ENCODE data around the gene YPEL1.
"Not testable (repeated sequence)": the region's sequence is repeated elsewhere in the genome, so short reads cannot be mapped to it uniquely, and the experiment has no call there.

The YPEL1 gene

DNA sequence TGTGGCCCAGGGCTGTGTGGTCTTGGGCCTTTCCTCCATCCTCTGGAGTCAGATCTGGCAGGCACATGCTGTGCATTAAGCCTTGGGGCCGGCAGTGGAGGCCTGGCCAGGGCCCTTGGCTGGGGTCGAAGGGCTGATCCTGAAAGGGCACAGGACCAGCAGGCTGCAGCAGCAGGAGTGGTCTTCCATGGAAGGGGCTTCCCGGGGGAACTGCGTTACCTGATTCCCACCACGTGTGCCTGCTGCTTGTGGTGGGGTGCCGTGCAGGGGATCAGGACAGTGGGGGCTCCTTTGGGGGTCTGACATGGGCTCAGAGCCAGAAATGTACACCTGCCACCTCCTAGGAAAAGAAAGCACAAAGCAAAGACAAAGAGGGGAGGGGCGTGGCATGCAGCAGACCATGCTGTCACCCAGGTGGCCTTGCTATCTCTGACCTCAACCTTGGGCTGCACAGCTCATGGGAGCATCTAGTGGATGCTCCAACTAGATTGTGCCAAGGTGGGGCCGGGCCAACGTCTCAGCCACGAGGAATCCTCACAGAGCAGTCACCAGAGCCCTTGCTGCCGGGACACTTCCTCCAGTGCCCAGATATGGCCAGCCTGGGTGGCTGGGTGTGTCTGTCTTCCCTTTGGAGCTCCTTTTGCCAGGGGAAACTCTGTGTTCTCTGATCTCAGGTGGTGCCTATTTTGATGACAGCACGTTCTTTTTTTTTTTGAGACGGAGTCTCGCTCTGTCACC, 17.9 kb upstream of the YPEL1 start:
- DNase-seq, result no peak

- DNase-seq, result no peak
These were observed 16.7 kb upstream of the YPEL1 start for GRCh38 chr22:21752276-21752675.

GRCh38 chr22:21745948-21746347, 10.4 kb upstream of the YPEL1 start:
- DNase-seq, result no peak

- DNase-seq, result not testable (repeated sequence)
These were observed 9.3 kb upstream of the YPEL1 start for GRCh38 chr22:21744917-21745316.

DNA sequence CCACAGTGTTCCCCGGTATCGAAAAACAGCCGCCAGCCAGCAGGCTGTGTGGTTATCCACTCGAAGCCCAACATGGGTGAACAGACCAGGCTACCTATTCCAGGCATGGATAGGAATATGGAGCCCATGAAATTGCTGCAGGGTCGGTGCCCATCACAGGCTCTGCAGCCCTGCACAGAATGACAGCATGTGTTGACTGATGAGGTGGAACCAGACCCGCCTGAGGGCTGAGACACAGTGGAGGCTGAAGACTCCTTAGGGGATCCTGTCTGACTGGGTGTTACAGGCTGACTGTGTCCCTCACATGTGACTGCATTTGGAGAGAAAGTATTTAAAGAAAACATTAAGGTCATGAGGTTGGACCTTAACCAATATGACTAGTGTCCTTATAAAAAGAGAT, 6.2 kb upstream of the YPEL1 start:
- DNase-seq, result no peak

- no peak for DNase-seq
These were observed 5.5 kb upstream of the YPEL1 start for GRCh38 chr22:21741059-21741458.

GRCh38 chr22:21739828-21740377, 4.3 kb upstream of the YPEL1 start:
- DNase-seq, result no peak

DNA sequence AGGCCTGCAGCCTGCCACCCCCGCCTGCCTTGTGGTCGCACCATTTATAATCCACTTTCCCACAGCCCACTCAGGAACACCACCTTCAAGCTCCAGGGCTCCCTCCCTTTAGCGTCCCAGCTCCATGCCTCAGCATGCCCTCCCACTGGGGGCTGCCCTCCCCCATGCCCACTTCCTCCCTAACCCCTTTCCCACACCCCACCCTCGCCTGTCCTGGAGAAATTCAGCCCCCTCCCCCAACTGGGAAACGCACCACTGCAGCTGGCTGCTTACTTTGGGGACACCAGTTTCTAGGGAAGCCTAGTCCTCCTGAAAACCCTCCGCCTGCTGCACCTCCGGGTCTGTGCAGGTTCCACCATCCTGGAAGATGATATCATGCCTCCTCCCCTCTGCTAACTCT, 3.4 kb upstream of the YPEL1 start:
- DNase-seq, result no peak

DNA sequence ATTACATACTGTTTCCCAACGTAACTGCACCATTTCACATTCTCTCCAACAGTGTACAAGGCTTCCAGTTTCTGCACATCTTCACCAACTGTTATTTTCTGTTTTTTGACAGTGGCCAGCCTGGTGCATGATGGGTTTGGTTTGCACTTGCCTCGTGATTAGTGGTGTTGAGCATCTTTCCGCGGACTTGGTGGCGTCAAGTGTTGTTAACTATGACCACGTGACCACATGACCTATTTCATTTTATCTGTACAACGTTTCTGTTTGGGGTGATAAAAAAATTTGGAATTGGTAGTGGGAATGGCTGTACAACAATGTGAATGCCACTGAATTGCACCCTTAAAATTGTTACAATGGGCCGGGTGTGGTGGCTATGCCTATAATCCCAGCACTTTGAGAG, 2.5 kb upstream of the YPEL1 start:
- DNase-seq, result no peak

DNA sequence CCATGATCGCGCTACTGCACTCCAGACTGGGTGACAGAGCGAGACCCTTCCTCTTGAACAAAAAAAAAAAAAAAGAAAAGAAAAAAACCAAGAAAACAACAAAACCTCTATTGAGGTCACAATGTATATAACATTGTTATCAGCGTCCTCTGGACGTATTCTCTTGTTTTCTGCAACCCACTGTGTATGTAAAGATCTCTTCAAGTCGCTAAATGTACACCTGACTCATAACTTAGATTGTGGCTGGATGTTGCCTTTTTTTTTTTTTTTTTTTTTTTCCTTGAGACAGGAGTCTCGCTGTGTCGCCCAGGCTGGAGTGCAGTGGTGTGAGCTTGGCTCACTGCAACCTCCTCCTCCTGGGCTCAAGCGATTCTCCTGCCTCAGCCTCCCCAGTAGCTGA, 1.4 kb upstream of the YPEL1 start:
- DNase-seq, result no peak

GRCh38 chr22:21736084-21736642, 569 bp upstream of the YPEL1 start:
- no peak for DNase-seq

- no peak for DNase-seq
These were observed 924 bp downstream of the YPEL1 start for GRCh38 chr22:21734540-21735199.

- no peak for DNase-seq
These were observed 4.1 kb downstream of the YPEL1 start for GRCh38 chr22:21731503-21731902.

DNA sequence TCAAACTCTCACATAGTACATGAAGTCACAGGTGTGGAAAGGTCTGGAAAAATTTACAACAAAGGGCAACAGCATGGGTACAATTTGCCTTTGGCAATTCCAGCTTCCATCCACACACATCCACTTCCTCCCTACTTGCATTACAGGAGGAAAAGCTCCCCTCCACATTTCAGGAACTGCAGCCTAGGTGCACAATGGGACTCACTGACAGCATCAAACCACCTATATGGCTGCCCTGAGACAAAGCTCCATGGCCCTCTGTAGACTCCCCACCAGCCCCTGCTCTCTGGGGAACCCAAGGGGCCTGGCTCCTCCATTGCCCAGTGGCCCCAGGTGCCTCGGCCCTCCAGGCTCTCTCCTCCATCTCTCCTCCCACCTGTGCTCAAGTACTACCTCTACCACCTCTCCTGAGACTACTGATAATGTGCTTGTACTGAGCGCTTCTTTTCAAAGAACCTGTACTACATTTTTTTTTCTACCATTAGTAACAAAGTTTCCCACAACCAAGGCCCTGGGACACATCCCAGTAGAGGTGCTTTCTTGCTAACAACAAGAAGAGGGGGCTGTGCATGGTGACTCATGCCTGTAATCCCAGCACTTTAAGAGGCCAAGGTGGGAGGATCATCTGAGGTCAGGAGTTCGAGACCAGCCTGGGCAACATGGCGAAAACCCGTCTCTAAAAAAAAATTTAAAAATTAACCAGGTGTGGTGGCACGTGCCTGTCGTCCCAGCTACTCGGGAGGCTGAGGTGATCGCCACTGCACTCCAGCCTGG, 4.9 kb downstream of the YPEL1 start:
- DNase-seq, result no peak

DNA sequence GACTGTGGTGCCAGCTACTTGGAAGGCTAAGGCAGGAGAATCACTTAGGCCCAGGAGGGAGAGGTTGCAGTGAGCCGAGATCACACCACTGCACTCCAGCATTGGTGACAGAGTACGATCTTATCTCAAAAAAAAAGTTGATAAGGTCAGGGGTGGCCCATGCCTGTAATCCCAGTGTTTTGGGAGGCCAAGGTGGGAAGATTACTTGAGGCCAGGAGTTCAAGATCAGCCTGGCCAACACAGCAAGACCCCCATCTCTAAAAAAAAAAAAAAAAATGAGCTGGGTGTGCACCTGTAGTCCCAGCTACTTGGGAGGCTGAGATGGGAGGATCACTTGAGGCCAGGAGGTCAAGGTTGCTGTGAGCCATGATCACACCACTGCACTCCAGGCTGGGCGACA, 6.4 kb downstream of the YPEL1 start:
- not testable (repeated sequence) for DNase-seq

GRCh38 chr22:21728270-21728669, 7.3 kb downstream of the YPEL1 start:
- DNase-seq, result no peak

- DNase-seq, result no peak
These were observed 7.8 kb downstream of the YPEL1 start for GRCh38 chr22:21727768-21728167.

- no peak for DNase-seq
These were observed 8.4 kb downstream of the YPEL1 start for GRCh38 chr22:21727159-21727558.

DNA sequence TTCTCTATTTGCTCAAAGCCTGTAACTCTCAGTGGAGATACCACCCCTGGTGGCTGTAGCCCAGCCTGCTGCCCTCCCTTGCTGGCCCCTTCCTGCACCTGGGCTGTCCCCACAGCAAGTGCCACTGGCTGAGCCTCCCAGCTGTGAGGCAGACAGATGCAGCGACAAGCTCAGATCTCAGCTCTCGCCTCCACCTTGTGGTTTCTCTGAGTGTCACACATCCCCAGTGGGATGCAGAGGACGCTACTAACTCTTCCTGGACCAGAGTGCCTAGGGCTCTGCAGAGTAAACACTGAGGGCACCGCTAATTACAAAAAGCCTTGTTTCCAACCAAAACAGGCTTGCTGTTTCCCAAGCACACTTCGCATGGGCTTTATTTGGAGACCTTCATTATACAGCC, 8.9 kb downstream of the YPEL1 start:
- DNase-seq, result no peak

DNA sequence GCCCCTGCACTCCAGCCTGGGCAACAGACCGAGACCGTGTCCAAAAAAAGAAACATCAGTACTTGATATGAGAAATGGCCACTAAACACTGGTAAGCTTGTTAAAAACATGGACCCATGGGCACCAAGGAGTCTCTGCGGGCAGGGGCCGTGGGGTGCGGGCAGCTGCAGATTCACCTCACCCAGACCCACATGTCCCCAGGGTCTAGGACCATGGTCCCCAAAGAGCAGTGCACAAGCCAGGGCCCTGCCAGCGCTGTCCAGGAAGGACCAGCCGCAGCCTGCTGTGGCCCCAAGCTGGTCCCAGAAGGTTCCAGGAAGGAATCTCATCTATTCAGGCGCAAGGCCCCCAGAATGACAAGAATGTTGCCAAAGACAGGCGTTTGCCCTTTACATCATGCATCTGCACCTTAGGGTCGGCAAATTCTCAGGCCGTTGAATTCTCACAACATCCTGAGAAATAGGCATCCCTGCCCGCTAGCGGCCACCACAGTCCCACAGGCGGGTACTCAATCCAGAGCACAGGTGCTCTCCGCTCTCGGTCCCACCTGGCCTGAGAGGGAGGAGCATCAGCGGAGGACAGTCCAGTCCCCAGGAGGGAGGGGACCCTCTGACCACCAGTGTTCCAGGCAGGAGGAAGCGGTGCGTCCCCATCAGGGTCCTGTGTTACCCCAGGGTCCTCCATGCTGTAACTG, 9.5 kb downstream of the YPEL1 start:
- no peak for DNase-seq

- not testable (repeated sequence) for DNase-seq
These were observed 11.1 kb downstream of the YPEL1 start for GRCh38 chr22:21724496-21724895.

DNA sequence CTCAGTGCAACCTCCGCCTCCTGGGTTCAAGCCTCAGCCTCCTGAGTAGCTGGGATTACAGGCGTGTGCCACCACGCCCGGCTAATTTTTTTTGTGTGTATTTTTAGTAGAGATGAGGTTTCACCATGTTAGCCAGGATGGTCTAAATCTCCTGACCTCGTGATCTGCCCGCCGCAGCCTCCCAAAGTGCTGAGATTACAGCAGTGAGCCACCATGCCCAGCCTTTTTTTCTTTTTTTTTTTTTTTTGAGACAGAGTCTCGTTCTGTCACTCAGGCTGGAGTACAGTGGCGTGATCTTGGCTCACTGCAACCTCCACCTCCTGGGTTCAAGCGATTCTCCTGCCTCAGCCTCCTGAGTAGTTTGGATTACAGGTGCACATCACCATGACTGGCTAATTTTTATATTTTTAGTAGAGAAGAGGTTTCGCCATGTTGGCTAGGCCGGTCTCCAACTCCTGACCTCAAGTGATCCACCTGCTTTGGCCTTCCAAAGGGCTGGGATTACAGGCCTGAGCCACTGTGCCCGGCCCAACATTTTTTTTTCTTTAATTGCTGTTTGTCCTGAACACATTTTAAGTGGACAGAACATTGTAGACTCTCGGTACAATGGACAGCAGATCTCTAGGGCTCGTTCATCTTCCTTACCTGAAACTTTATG, 14.3 kb downstream of the YPEL1 start:
- DNase-seq, result not testable (repeated sequence)
